Neural cell (in vitro differentiated cells): ENCODE data around the gene CHPF. TPM values are rescaled to one million over a fixed set of nuclear protein-coding genes. Genes with fewer than 3 reads are reported as not detected.

ENCODE experiments used
- H2AFZ ChIP-seq: fragments of 200-600, 300-800 bp; sonication (generic), shearing (Covaris generic); 2 replicates; pipeline ENCODE4 v1.6.0; 2014; ENCODE audit warnings: low read depth, mild to moderate bottlenecking, antibody characterized with exemption, low read length, moderate library complexity
- H3F3A ChIP-seq: fragments of 200-600 bp; shearing (Covaris generic); 2 replicates; pipeline ENCODE4 v1.6.1; 2016; ENCODE audit warnings: mild to moderate bottlenecking, moderate library complexity, mixed read lengths, antibody characterized with exemption, low read length; ENCODE audit not compliant: insufficient read depth, poor library complexity, severe bottlenecking
- H3K27ac ChIP-seq: fragments of 200-600, 300-800 bp; sonication (generic), shearing (Covaris generic); 2 replicates; pipeline ENCODE4 v1.5.1; 2014; ENCODE audit warnings: mild to moderate bottlenecking, low read length, moderate library complexity
- H3K27me3 ChIP-seq: fragments of 300-800, 200-600 bp; sonication (generic), shearing (Covaris generic); 2 replicates; pipeline ENCODE4 v1.6.0; 2014; ENCODE audit warnings: mild to moderate bottlenecking, low read depth, low read length, moderate library complexity; ENCODE audit not compliant: insufficient read depth
- H3K36me3 ChIP-seq: fragments of 300-800, 200-600 bp; sonication (generic), shearing (Covaris generic); 2 replicates; pipeline ENCODE4 v1.5.1; 2014; ENCODE audit warnings: mild to moderate bottlenecking, antibody characterized with exemption, low read length, moderate library complexity; ENCODE audit not compliant: insufficient read depth
- H3K4me2 ChIP-seq: fragments of 300-800, 200-600 bp; sonication (generic), shearing (Covaris generic); 2 replicates; pipeline ENCODE4 v1.6.0; 2014; ENCODE audit warnings: mild to moderate bottlenecking, low read length
- H3K4me3 ChIP-seq: fragments of 300-800, 200-600 bp; sonication (generic), shearing (Covaris generic); 2 replicates; pipeline ENCODE4 v1.5.1; 2014; ENCODE audit warnings: mild to moderate bottlenecking, low read length, moderate library complexity
- H3K79me2 ChIP-seq: fragments of 200-600 bp; shearing (Covaris generic); replicated peaks from 2 replicates; pipeline ENCODE4 v1.6.0; 2014; ENCODE audit warnings: mild to moderate bottlenecking, low read length, moderate library complexity; ENCODE audit not compliant: insufficient read depth
- H3K9ac ChIP-seq: fragments of 300-800, 200-600 bp; sonication (generic), shearing (Covaris generic); 2 replicates; pipeline ENCODE4 v1.6.1; 2016; ENCODE audit warnings: mild to moderate bottlenecking, low read length, mixed read lengths
- H3K9me2 ChIP-seq: fragments of 200-600 bp; shearing (Covaris generic); 2 replicates; pipeline ENCODE4 v1.6.1; 2016; ENCODE audit warnings: mild to moderate bottlenecking, low read length, mixed read lengths; ENCODE audit not compliant: insufficient read depth
- H3K9me3 ChIP-seq: fragments of 200-600, 300-800 bp; sonication (generic), shearing (Covaris generic); 2 replicates; pipeline ENCODE4 v1.6.1; 2016; ENCODE audit warnings: mild to moderate bottlenecking, mixed run types, low read length, moderate library complexity, mixed read lengths
- H4K20me1 ChIP-seq: fragments of 200-600 bp; shearing (Covaris generic); 2 replicates; pipeline ENCODE4 v1.6.1; 2016; ENCODE audit warnings: mild to moderate bottlenecking, mixed run types; ENCODE audit not compliant: insufficient read depth
- CTCF ChIP-seq: fragments of 450-650 bp; IDR thresholded peaks from 2 replicates; pipeline ENCODE4 v1.5.1; 2014; ENCODE audit warnings: antibody characterized with exemption, mild to moderate bottlenecking, moderate library complexity; ENCODE audit not compliant: poor library complexity, severe bottlenecking
- EP300 ChIP-seq: fragments of 450-650 bp; conservative IDR thresholded peaks from 2 replicates; pipeline ENCODE4 v1.6.1; 2014; ENCODE audit warnings: antibody characterized with exemption, mild to moderate bottlenecking, moderate library complexity; ENCODE audit not compliant: poor library complexity, severe bottlenecking
- EZH2 ChIP-seq: fragments of 200-600, 300-800 bp; shearing (Covaris generic), sonication (generic); IDR thresholded peaks from 2 replicates; pipeline ENCODE4 v1.6.1; 2014; ENCODE audit warnings: antibody characterized with exemption, low read length, borderline replicate concordance, mild to moderate bottlenecking; ENCODE audit not compliant: insufficient read depth, poor library complexity, severe bottlenecking
- MXI1 ChIP-seq: fragments of 450-650 bp; conservative IDR thresholded peaks from 2 replicates; pipeline ENCODE4 v1.6.1; 2014; ENCODE audit warnings: antibody characterized with exemption, mild to moderate bottlenecking; ENCODE audit not compliant: poor library complexity, severe bottlenecking
- POLR2AphosphoS5 ChIP-seq: IDR thresholded peaks from 2 replicates; pipeline ENCODE4 v1.6.1; 2012
- RAD21 ChIP-seq: fragments of 450-650 bp; conservative IDR thresholded peaks from 2 replicates; pipeline ENCODE4 v1.6.1; 2014; ENCODE audit warnings: antibody characterized with exemption, mild to moderate bottlenecking, moderate library complexity
- REST ChIP-seq: IDR thresholded peaks from 2 replicates; pipeline ENCODE4 v1.6.1; 2012; ENCODE audit warnings: borderline replicate concordance
- SMC3 ChIP-seq: fragments of 450-650 bp; conservative IDR thresholded peaks from 2 replicates; pipeline ENCODE4 v1.6.1; 2014; ENCODE audit warnings: antibody characterized with exemption, mild to moderate bottlenecking, moderate library complexity; ENCODE audit not compliant: poor library complexity
- TAF1 ChIP-seq: IDR thresholded peaks from 2 replicates; pipeline ENCODE4 v1.6.1; 2012; ENCODE audit warnings: low read depth
- polyA plus RNA-seq: library from polyadenylated mRNA; depleted of rRNA; stranded (reverse); fragments of >200 nt; gene quantifications from 2 replicates; pipeline ENCODE4 v1.2.3, GENCODE V29; 2014

CHPF gene
- polyA plus RNA-seq, 1 donor from 2014 or later, result 28.6 TPM

GRCh38 chr2:219576505-219577388 lies 33.1 kb upstream of the CHPF start:
- Histone ChIP-seq H3K9me3 (no peaks in the 10 kb centered on the region), H3K27ac (peak overlapping the region; percentile 46), H3K4me3 (peak overlapping the region; percentile 49), H3K9me2 (no peaks in the 10 kb centered on the region), H4K20me1 (no peaks in the 10 kb centered on the region), H3K4me2 (no peak overlapping the region), H3K36me3 (no peaks in the 10 kb centered on the region), H3K27me3 (no peaks in the 10 kb centered on the region), H3F3A (no peaks in the 10 kb centered on the region), H3K9ac (peak overlapping the region; percentile 56), H3K79me2 (no peaks in the 10 kb centered on the region), H2AFZ (peak overlapping the region; percentile 24)
- no peak for TF ChIP-seq MXI1
- TF ChIP-seq REST, result peak; percentile 52
- TF ChIP-seq RAD21, result no peak
- peak; percentile 44 for TF ChIP-seq EP300
- TF ChIP-seq SMC3, result peak; percentile 45
- TF ChIP-seq CTCF, result no peak
- TF ChIP-seq EZH2, result no peak
- TF ChIP-seq TAF1, result peak; percentile 20
- TF ChIP-seq POLR2AphosphoS5, result peak; percentile 47

- Histone ChIP-seq H3F3A (no peaks in the 10 kb centered on the region), H3K27me3 (no peaks in the 10 kb centered on the region), H3K9me2 (no peaks in the 10 kb centered on the region), H3K9me3 (no peaks in the 10 kb centered on the region), H2AFZ (no peak overlapping the region), H3K79me2 (no peaks in the 10 kb centered on the region), H3K4me3 (peak overlapping the region; percentile 49), H3K9ac (peak overlapping the region; percentile 56), H3K36me3 (no peaks in the 10 kb centered on the region), H3K4me2 (no peak overlapping the region), H3K27ac (no peak overlapping the region), H4K20me1 (no peaks in the 10 kb centered on the region)
- TF ChIP-seq MXI1, result no peak
- no peak for TF ChIP-seq POLR2AphosphoS5
- TF ChIP-seq CTCF, result no peak
- TF ChIP-seq SMC3, result no peak
Measured at GRCh38 chr2:219575566-219576504, 32.2 kb upstream of the CHPF start.
